ENCODE results near the gene ZNF576. TPM values are rescaled to one million over a fixed set of nuclear protein-coding genes. Genes with fewer than 3 reads are reported as not detected.
"Not testable (repeated sequence)": the region's sequence is repeated elsewhere in the genome, so short reads cannot be mapped to it uniquely, and the experiment has no call there.

Gene ZNF576
- total RNA-seq, 1 experiment from 2014 or later: 26.1 TPM

GRCh38 chr19:43592800-43593350 lies 3.5 kb upstream of the ZNF576 start:
- Histone ChIP-seq H3K9me3 (no peaks in the 10 kb centered on the region), H3K27me3 (no peaks in the 10 kb centered on the region), H3K36me3 (peaks cover 41% of the 10 kb centered on the region), H3K4me3 (no peak overlapping the region)
- DNase-seq: no peak

GRCh38 chr19:43594081-43594697 lies 2.2 kb upstream of the ZNF576 start:
- Histone ChIP-seq H3K36me3 (peaks cover 47% of the 10 kb centered on the region), H3K4me3 (peak overlapping the region; percentile 66), H3K27me3 (no peaks in the 10 kb centered on the region), H3K9me3 (no peaks in the 10 kb centered on the region)
- no peak for DNase-seq

- Histone ChIP-seq H3K27me3 (no peaks in the 10 kb centered on the region), H3K9me3 (no peaks in the 10 kb centered on the region), H3K36me3 (peaks cover 46% of the 10 kb centered on the region), H3K4me3 (peak overlapping the region; percentile 66)
- DNase-seq: peak; percentile 62
Measured at GRCh38 chr19:43594710-43595604, 1.4 kb upstream of the ZNF576 start.

GRCh38 chr19:43595605-43595998 lies 793 bp upstream of the ZNF576 start:
- Histone ChIP-seq H3K9me3 (no peaks in the 10 kb centered on the region), H3K27me3 (no peaks in the 10 kb centered on the region), H3K36me3 (peaks cover 50% of the 10 kb centered on the region), H3K4me3 (peak overlapping the region; percentile 66)
- no peak for DNase-seq

- DNase-seq: no peak
- H3K36me3 ChIP-seq: peaks cover 57% of the 10 kb centered on the region
- peak overlapping the region; percentile 66 for H3K4me3 ChIP-seq
- no peaks in the 10 kb centered on the region for H3K27me3 ChIP-seq
- no peaks in the 10 kb centered on the region for H3K9me3 ChIP-seq
Measured at GRCh38 chr19:43596842-43597461, 557 bp downstream of the ZNF576 start.

GRCh38 chr19:43597876-43598275 lies 1.5 kb downstream of the ZNF576 start:
- peaks cover 55% of the 10 kb centered on the region for H3K36me3 ChIP-seq
- peak overlapping the region; percentile 66 for H3K4me3 ChIP-seq
- no peaks in the 10 kb centered on the region for H3K9me3 ChIP-seq
- DNase-seq: no peak
- H3K27me3 ChIP-seq: no peaks in the 10 kb centered on the region

- H3K4me3 ChIP-seq: no peak overlapping the region
- H3K36me3 ChIP-seq: peaks cover 50% of the 10 kb centered on the region
- no peak for DNase-seq
- no peaks in the 10 kb centered on the region for H3K27me3 ChIP-seq
- H3K9me3 ChIP-seq: no peaks in the 10 kb centered on the region
Measured at GRCh38 chr19:43598445-43599240, 2.2 kb downstream of the ZNF576 start.

- Histone ChIP-seq H3K36me3 (peaks cover 38% of the 10 kb centered on the region), H3K4me3 (no peak overlapping the region), H3K9me3 (no peaks in the 10 kb centered on the region), H3K27me3 (no peaks in the 10 kb centered on the region)
- DNase-seq: no peak
Measured at GRCh38 chr19:43599635-43600295, 3.4 kb downstream of the ZNF576 start.

GRCh38 chr19:43600326-43600725 lies 3.9 kb downstream of the ZNF576 start:
- not testable (repeated sequence) for H3K9me3 ChIP-seq, DNase-seq, H3K27me3 ChIP-seq, H3K4me3 ChIP-seq
- peaks cover 36% of the 10 kb centered on the region for H3K36me3 ChIP-seq

- Histone ChIP-seq H3K4me3 (no peak overlapping the region), H3K9me3 (no peaks in the 10 kb centered on the region), H3K36me3 (peaks cover 24% of the 10 kb centered on the region), H3K27me3 (no peaks in the 10 kb centered on the region)
- no peak for DNase-seq
Measured at GRCh38 chr19:43605875-43606568, 9.6 kb downstream of the ZNF576 start.

GRCh38 chr19:43606569-43607229 lies 10.3 kb downstream of the ZNF576 start:
- H3K9me3 ChIP-seq: no peaks in the 10 kb centered on the region
- DNase-seq: no peak
- no peaks in the 10 kb centered on the region for H3K27me3 ChIP-seq
- H3K36me3 ChIP-seq: peaks cover 19% of the 10 kb centered on the region
- H3K4me3 ChIP-seq: no peak overlapping the region

- DNase-seq: no peak
- Histone ChIP-seq H3K4me3 (no peak overlapping the region), H3K27me3 (no peaks in the 10 kb centered on the region), H3K9me3 (no peaks in the 10 kb centered on the region), H3K36me3 (peaks cover 22% of the 10 kb centered on the region)
Measured at GRCh38 chr19:43607238-43608205, 11.1 kb downstream of the ZNF576 start.

- DNase-seq: no peak
- H3K4me3 ChIP-seq: no peak overlapping the region
- no peaks in the 10 kb centered on the region for H3K9me3 ChIP-seq
- no peaks in the 10 kb centered on the region for H3K27me3 ChIP-seq
- H3K36me3 ChIP-seq: peaks cover 31% of the 10 kb centered on the region
Measured at GRCh38 chr19:43609872-43610271, 13.5 kb downstream of the ZNF576 start.

GRCh38 chr19:43610493-43610892 lies 14.1 kb downstream of the ZNF576 start:
- H3K36me3 ChIP-seq: peaks cover 31% of the 10 kb centered on the region
- H3K9me3 ChIP-seq: no peaks in the 10 kb centered on the region
- H3K4me3 ChIP-seq: no peak overlapping the region
- H3K27me3 ChIP-seq: no peaks in the 10 kb centered on the region
- DNase-seq: no peak
